ENCODE data around the gene MAN2C1. TPM values are rescaled to one million over a fixed set of nuclear protein-coding genes. Genes with fewer than 3 reads are reported as not detected.

MAN2C1 gene
- total and polyA plus RNA-seq, 9 of the 15 experiments (the other 6 are each of a cell fraction or from before 2014, with no cell fraction given), result 2.0 to 141 (median 39.9) TPM

DNA sequence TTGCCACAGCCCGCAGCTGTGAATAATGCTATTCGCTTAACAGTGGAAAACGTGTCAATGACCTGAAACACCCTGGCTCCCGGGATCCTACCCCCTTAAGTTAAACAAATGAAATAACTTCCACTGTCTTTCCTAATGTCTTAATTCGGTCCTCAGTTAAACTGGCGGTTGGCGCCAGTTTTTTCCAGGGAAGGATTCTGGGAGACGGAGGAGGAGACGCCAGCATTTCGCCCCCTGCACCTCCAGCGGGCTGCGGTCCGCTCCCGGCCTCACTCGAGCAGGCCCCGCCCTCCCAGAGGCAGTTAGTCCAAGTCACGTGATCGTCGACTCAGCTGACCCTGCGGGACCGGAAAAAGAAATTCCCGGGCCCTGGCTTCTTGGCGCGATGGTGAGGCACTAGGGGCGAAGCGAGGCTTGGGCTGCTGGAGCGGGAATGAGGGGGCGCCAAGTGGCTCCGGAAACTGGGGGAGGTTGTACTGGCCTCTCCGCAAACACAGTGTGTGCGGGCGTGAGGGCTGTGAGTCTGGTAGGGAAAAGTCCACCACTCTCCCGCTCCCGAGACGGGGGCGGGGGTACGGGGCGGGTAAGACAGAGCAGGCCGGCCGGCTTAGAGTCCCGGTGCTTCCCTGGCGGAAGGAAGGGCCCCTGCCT is 32.6 kb downstream of the MAN2C1 start, which contains the start of gene COMMD4 (continued):
- TF ChIP-seq, protein P1, sequence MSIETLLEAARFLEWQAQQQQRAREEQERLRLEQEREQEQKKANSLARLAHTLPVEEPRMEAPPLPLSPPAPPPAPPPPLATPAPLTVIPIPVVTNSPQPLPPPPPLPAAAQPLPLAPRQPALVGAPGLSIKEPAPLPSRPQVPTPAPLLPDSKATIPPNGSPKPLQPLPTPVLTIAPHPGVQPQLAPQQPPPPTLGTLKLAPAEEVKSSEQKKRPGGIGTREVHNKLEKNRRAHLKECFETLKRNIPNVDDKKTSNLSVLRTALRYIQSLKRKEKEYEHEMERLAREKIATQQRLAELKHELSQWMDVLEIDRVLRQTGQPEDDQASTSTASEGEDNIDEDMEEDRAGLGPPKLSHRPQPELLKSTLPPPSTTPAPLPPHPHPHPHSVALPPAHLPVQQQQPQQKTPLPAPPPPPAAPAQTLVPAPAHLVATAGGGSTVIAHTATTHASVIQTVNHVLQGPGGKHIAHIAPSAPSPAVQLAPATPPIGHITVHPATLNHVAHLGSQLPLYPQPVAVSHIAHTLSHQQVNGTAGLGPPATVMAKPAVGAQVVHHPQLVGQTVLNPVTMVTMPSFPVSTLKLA (conservative IDR thresholded peaks at IDR 0.05), result peak; percentile 77 to 91
- TF ChIP-seq, protein P2, sequence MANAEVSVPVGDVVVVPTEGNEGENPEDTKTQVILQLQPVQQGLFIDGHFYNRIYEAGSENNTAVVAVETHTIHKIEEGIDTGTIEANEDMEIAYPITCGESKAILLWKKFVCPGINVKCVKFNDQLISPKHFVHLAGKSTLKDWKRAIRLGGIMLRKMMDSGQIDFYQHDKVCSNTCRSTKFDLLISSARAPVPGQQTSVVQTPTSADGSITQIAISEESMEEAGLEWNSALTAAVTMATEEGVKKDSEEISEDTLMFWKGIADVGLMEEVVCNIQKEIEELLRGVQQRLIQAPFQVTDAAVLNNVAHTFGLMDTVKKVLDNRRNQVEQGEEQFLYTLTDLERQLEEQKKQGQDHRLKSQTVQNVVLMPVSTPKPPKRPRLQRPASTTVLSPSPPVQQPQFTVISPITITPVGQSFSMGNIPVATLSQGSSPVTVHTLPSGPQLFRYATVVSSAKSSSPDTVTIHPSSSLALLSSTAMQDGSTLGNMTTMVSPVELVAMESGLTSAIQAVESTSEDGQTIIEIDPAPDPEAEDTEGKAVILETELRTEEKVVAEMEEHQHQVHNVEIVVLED (CRISPR knock-in tag; IDR thresholded peaks at IDR 0.05), result 0 out of 2 replicates have a peak, but pooled peaks have one; percentile 20
- TF ChIP-seq ZNF253 (CRISPR knock-in tag; conservative IDR thresholded peaks at IDR 0.05) (no peak), NR2C2 (CRISPR knock-in tag; IDR thresholded peaks at IDR 0.05) (no peak), NR2C2 (tag; IDR thresholded peaks at IDR 0.05) (peak; percentile 62; the same call in 1 of the 2 replicates), RBM22 (IDR thresholded peaks at IDR 0.05; ENCODE audit: low read depth, low read length, poor library complexity, severe bottlenecking) (no peak), ZNF696 (CRISPR knock-in tag; conservative IDR thresholded peaks at IDR 0.05) (no peak), FOXK2 (conservative IDR thresholded peaks at IDR 0.05 in 1 of 2, IDR thresholded peaks at IDR 0.05 in 1 of 2; ENCODE audit: low read depth in 2 of 2) (peak; percentile 62 to 87; a peak in 3 of 4 replicates), ATF7 (IDR thresholded peaks at IDR 0.05) (peak; percentile 74), CTBP1 (IDR thresholded peaks at IDR 0.05; ENCODE audit: borderline replicate concordance) (no peak), ETV1 (tag; conservative IDR thresholded peaks at IDR 0.05; ENCODE audit: low read depth) (peak; percentile 85)
- TF ChIP-seq, protein P3, sequence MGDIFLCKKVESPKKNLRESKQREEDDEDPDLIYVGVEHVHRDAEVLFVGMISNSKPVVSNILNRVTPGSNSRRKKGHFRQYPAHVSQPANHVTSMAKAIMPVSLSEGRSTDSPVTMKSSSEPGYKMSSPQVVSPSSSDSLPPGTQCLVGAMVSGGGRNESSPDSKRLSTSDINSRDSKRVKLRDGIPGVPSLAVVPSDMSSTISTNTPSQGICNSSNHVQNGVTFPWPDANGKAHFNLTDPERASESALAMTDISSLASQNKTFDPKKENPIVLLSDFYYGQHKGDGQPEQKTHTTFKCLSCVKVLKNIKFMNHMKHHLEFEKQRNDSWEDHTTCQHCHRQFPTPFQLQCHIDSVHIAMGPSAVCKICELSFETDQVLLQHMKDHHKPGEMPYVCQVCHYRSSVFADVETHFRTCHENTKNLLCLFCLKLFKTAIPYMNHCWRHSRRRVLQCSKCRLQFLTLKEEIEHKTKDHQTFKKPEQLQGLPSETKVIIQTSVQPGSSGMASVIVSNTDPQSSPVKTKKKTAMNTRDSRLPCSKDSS (IDR thresholded peaks at IDR 0.05; ENCODE audit: low read depth, partially characterized antibody), result no peak
- TF ChIP-seq, protein P4, sequence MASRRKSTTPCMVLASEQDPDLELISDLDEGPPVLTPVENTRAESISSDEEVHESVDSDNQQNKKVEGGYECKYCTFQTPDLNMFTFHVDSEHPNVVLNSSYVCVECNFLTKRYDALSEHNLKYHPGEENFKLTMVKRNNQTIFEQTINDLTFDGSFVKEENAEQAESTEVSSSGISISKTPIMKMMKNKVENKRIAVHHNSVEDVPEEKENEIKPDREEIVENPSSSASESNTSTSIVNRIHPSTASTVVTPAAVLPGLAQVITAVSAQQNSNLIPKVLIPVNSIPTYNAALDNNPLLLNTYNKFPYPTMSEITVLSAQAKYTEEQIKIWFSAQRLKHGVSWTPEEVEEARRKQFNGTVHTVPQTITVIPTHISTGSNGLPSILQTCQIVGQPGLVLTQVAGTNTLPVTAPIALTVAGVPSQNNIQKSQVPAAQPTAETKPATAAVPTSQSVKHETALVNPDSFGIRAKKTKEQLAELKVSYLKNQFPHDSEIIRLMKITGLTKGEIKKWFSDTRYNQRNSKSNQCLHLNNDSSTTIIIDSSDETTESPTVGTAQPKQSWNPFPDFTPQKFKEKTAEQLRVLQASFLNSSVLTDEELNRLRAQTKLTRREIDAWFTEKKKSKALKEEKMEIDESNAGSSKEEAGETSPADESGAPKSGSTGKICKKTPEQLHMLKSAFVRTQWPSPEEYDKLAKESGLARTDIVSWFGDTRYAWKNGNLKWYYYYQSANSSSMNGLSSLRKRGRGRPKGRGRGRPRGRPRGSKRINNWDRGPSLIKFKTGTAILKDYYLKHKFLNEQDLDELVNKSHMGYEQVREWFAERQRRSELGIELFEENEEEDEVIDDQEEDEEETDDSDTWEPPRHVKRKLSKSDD (conservative IDR thresholded peaks at IDR 0.05; ENCODE audit: low read length), result no peak
- TF ChIP-seq, protein P5, sequence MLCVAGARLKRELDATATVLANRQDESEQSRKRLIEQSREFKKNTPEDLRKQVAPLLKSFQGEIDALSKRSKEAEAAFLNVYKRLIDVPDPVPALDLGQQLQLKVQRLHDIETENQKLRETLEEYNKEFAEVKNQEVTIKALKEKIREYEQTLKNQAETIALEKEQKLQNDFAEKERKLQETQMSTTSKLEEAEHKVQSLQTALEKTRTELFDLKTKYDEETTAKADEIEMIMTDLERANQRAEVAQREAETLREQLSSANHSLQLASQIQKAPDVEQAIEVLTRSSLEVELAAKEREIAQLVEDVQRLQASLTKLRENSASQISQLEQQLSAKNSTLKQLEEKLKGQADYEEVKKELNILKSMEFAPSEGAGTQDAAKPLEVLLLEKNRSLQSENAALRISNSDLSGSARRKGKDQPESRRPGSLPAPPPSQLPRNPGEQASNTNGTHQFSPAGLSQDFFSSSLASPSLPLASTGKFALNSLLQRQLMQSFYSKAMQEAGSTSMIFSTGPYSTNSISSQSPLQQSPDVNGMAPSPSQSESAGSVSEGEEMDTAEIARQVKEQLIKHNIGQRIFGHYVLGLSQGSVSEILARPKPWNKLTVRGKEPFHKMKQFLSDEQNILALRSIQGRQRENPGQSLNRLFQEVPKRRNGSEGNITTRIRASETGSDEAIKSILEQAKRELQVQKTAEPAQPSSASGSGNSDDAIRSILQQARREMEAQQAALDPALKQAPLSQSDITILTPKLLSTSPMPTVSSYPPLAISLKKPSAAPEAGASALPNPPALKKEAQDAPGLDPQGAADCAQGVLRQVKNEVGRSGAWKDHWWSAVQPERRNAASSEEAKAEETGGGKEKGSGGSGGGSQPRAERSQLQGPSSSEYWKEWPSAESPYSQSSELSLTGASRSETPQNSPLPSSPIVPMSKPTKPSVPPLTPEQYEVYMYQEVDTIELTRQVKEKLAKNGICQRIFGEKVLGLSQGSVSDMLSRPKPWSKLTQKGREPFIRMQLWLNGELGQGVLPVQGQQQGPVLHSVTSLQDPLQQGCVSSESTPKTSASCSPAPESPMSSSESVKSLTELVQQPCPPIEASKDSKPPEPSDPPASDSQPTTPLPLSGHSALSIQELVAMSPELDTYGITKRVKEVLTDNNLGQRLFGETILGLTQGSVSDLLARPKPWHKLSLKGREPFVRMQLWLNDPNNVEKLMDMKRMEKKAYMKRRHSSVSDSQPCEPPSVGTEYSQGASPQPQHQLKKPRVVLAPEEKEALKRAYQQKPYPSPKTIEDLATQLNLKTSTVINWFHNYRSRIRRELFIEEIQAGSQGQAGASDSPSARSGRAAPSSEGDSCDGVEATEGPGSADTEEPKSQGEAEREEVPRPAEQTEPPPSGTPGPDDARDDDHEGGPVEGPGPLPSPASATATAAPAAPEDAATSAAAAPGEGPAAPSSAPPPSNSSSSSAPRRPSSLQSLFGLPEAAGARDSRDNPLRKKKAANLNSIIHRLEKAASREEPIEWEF (CRISPR knock-in tag; IDR thresholded peaks at IDR 0.05), result no peak
